ENCODE measurements around the gene BCKDK. TPM values are rescaled to one million over a fixed set of nuclear protein-coding genes. Genes with fewer than 3 reads are reported as not detected.
A peak's percentile ranks its signal among the peaks of the same experiment; 100 is the strongest.

The BCKDK gene
- total RNA-seq, 1 experiment from 2014 or later: 49.3 TPM

GRCh38 chr16:31089199-31089598 is 19.0 kb upstream of the BCKDK start:
- TF ChIP-seq CTCF (IDR thresholded peaks at IDR 0.05; ENCODE audit: unreplicated experiment): no peak
- H3K27me3 Mint-ChIP-seq (ENCODE audit: unreplicated experiment): no peaks in the 10 kb centered on the region
- no peak overlapping the region for H3K4me3 Mint-ChIP-seq (ENCODE audit: low read depth, unreplicated experiment)
- H3K4me1 Mint-ChIP-seq (ENCODE audit: low read depth, unreplicated experiment): no peaks in the 10 kb centered on the region
- H3K36me3 Mint-ChIP-seq (ENCODE audit: insufficient read depth, unreplicated experiment): peaks cover 28% of the 10 kb centered on the region
- no peaks in the 10 kb centered on the region for H3K9me3 Mint-ChIP-seq (ENCODE audit: low read depth, unreplicated experiment)
- intact Hi-C loops (cut with micrococcal nuclease; ENCODE audit: unreplicated experiment): no loop called here
- DNase-seq: no peak
- no TSS peak for BruUV-seq (replicated peaks)
- no peak overlapping the region for H3K27ac Mint-ChIP-seq (ENCODE audit: unreplicated experiment)
- CTCF ChIA-PET: no interaction called here

- H3K27me3 Mint-ChIP-seq (ENCODE audit: unreplicated experiment): no peaks in the 10 kb centered on the region
- no TSS peak for BruUV-seq (replicated peaks)
- peaks cover 4% of the 10 kb centered on the region for H3K4me1 Mint-ChIP-seq (ENCODE audit: low read depth, unreplicated experiment)
- DNase-seq: no peak
- H3K27ac Mint-ChIP-seq (ENCODE audit: unreplicated experiment): peak overlapping the region; percentile 19
- H3K4me3 Mint-ChIP-seq (ENCODE audit: low read depth, unreplicated experiment): no peak overlapping the region
- CTCF ChIA-PET: no interaction called here
- H3K9me3 Mint-ChIP-seq (ENCODE audit: low read depth, unreplicated experiment): peaks cover under 1% of the 10 kb centered on the region
- intact Hi-C loops (cut with micrococcal nuclease; ENCODE audit: unreplicated experiment): no loop called here
- peaks cover 41% of the 10 kb centered on the region for H3K36me3 Mint-ChIP-seq (ENCODE audit: insufficient read depth, unreplicated experiment)
- TF ChIP-seq CTCF (IDR thresholded peaks at IDR 0.05; ENCODE audit: unreplicated experiment): no peak
Measured at GRCh38 chr16:31090540-31090939, 17.6 kb upstream of the BCKDK start.

GRCh38 chr16:31092330-31092729 is 15.9 kb upstream of the BCKDK start:
- BruUV-seq (replicated peaks): TSS peak; percentile 40
- H3K36me3 Mint-ChIP-seq (ENCODE audit: insufficient read depth, unreplicated experiment): peaks cover 46% of the 10 kb centered on the region

GRCh38 chr16:31093132-31093703 is 15.0 kb upstream of the BCKDK start:
- peak; percentile 30 for DNase-seq
- intact Hi-C loops (cut with micrococcal nuclease; ENCODE audit: unreplicated experiment): no loop called here
- H3K27ac Mint-ChIP-seq (ENCODE audit: unreplicated experiment): no peak overlapping the region

More at GRCh38 chr16:31092330-31092729, 15.9 kb upstream of the BCKDK start:
- intact Hi-C loops (cut with micrococcal nuclease; ENCODE audit: unreplicated experiment): no loop called here
- Mint-ChIP-seq H3K4me1 (ENCODE audit: low read depth, unreplicated experiment) (peaks cover 12% of the 10 kb centered on the region), H3K9me3 (ENCODE audit: low read depth, unreplicated experiment) (peaks cover 3% of the 10 kb centered on the region), H3K27me3 (ENCODE audit: unreplicated experiment) (no peaks in the 10 kb centered on the region), H3K27ac (ENCODE audit: unreplicated experiment) (no peak overlapping the region), H3K4me3 (ENCODE audit: low read depth, unreplicated experiment) (no peak overlapping the region)
- DNase-seq: no peak
- CTCF ChIA-PET: interaction anchor here (0.6 to 2.7 kb wide), 4 partner anchors 9 to 50 kb away, joined by 3 to 16 read pairs (median 9); partner anchors contain the start of gene PRSS8
- TF ChIP-seq CTCF (IDR thresholded peaks at IDR 0.05; ENCODE audit: unreplicated experiment): no peak

More at GRCh38 chr16:31093132-31093703, 15.0 kb upstream of the BCKDK start:
- H3K9me3 Mint-ChIP-seq (ENCODE audit: low read depth, unreplicated experiment): peaks cover 3% of the 10 kb centered on the region
- CTCF ChIA-PET: interaction anchor here (0.6 to 2.7 kb wide), 5 partner anchors 24 to 340 kb away, joined by 3 to 16 read pairs (median 11); partner anchors contain the start of genes HSD3B7, KAT8 and PRSS8
- H3K4me3 Mint-ChIP-seq (ENCODE audit: low read depth, unreplicated experiment): peak overlapping the region; percentile 89
- H3K36me3 Mint-ChIP-seq (ENCODE audit: insufficient read depth, unreplicated experiment): peaks cover 46% of the 10 kb centered on the region
- BruUV-seq (replicated peaks): no TSS peak
- H3K27me3 Mint-ChIP-seq (ENCODE audit: unreplicated experiment): no peaks in the 10 kb centered on the region
- TF ChIP-seq CTCF (IDR thresholded peaks at IDR 0.05; ENCODE audit: unreplicated experiment): no peak
- H3K4me1 Mint-ChIP-seq (ENCODE audit: low read depth, unreplicated experiment): peaks cover 12% of the 10 kb centered on the region

Measured in Calu3 (cell line).